CD4-positive, alpha-beta T cell treated with Interleukin-15 for 4 hours (primary cell): ENCODE results near the gene SDK2.

Experiments used
- DNase-seq: peaks from one replicate; pipeline ENCODE4 v3.0.0-alpha.2; 2020; ENCODE audit warnings: low spot score

SDK2 gene

GRCh38 chr17:73297934-73298861 lies 346.0 kb downstream of the SDK2 start:
- no peak for DNase-seq

GRCh38 chr17:73293480-73293911 lies 350.7 kb downstream of the SDK2 start:
- DNase-seq: no peak

GRCh38 chr17:73293031-73293430 lies 351.2 kb downstream of the SDK2 start:
- DNase-seq: no peak

GRCh38 chr17:73292031-73292531 lies 352.2 kb downstream of the SDK2 start:
- no peak for DNase-seq

GRCh38 chr17:73291260-73291801 lies 352.9 kb downstream of the SDK2 start:
- no peak for DNase-seq

GRCh38 chr17:73290399-73291259 lies 353.6 kb downstream of the SDK2 start:
- DNase-seq: no peak

- no peak for DNase-seq
Observed at GRCh38 chr17:73289549-73290254, 354.5 kb downstream of the SDK2 start.

- DNase-seq: no peak
Observed at GRCh38 chr17:73288534-73289302, 355.5 kb downstream of the SDK2 start.

GRCh38 chr17:73286863-73287296 lies 357.4 kb downstream of the SDK2 start:
- no peak for DNase-seq

GRCh38 chr17:73285916-73286862 lies 358.1 kb downstream of the SDK2 start:
- no peak for DNase-seq

- DNase-seq: no peak
Observed at GRCh38 chr17:73285603-73285908, 358.7 kb downstream of the SDK2 start.

GRCh38 chr17:73284906-73285602 lies 359.2 kb downstream of the SDK2 start:
- no peak for DNase-seq
